GM18519 (cell line): ENCODE measurements around the gene DPP6.

Experiments
- ATAC-seq: cut with Tn5 transposase; IDR thresholded peaks from one replicate; pipeline ENCODE4 v1.9.1; 2021; ENCODE audit warnings: mild to moderate bottlenecking, moderate library complexity; ENCODE audit not compliant: unreplicated experiment, low FRiP score

Gene DPP6

DNA sequence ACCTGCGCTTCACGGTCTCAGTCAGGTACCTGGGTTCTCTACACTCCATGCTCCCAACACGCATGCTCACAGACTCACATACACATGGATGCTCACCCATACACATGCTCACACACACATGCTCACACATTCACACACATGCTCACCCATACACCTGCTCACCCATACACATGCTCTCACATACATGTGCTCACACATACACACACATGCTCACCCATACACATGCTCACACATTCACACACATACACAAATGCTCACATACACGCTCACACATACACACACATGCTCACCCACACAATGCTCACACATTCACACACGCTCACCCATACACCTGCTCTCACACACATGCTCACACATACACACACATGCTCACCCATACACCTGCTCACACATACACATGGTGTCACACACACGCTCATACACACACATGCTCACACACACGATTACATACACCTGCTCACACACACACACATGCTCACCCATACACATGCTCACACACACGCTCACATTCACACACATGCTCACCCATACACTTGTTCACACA lies 830.8 kb downstream of the DPP6 start:
- ATAC-seq: no peak

DNA sequence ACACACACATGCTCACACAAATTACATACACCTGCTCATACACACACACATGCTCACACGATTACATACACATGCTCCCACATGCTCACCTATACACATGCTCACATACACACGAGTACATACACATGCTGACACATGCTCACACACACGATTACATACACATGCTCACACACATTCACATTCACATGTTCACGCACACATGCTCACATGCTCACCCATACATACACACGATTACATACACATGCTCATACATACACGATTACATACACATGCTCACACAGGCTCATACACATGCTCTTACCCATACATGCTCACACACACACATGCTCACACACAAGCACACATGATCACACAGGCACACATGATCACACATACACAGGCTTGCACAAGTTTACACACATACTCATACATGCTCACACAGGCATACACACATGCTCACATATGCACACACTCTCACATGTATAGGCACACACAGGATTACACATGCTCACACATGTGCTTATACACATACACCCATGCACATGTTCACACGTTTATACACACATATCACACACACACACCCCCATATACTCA lies 832.2 kb downstream of the DPP6 start:
- ATAC-seq: no peak

DNA sequence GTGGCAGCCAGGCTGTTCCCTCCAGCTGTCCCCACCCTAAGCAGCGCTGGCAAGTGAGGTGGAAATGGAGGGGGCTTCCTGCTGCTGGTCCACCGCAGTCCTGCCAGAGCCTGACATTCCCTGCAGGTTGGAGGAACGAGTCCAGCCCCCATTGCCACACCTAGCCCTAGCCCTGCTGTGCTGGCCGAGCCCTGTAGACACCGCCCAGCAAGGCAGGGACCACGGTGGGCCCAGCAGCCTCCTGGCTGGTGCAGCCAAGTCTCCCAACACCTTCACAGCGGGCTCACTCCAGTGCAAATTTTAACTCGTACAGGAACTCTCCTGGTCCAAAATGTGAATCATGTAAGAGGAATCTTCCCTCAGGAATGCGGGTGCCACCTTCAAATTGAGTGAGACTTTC lies 834.4 kb downstream of the DPP6 start:
- no peak for ATAC-seq

DNA sequence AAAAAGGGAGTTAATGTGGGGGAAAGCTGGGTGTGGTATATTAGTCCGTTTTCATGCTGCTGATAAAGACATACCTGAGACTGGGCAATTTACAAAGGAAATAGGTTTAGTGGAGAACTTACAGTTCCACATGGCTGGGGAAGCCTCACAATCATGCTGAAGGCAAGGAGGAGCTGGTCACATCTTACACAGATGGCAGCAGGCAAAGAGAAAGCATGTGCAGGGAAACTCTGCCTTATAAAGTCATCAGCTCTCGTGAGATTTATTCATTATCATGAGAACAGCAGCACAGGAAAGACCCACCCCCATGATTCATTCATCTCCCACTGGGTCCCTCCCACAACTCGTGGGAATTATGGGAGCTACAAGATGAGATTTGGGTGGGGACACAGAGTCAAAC lies 836.5 kb downstream of the DPP6 start:
- no peak for ATAC-seq

DNA sequence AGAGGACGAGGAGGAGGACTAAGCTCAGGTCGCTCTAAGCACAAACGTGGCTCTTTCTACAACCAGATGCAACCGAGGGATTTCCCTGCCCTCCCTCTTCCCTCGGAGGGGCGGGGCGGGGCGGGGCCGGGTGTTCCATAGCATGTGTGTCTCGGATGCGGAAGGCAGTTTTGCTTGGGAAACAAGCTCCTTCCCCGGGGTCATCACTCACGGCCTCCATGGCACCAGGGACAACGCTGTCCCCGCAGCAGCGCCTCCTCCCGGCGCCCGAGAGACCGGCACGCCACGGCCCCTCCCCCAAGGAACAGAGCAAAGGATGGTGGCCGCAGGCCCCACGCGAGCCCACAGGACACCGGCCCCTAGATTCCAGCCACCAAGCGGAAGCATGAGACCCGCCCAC lies 840.3 kb downstream of the DPP6 start:
- no peak for ATAC-seq

DNA sequence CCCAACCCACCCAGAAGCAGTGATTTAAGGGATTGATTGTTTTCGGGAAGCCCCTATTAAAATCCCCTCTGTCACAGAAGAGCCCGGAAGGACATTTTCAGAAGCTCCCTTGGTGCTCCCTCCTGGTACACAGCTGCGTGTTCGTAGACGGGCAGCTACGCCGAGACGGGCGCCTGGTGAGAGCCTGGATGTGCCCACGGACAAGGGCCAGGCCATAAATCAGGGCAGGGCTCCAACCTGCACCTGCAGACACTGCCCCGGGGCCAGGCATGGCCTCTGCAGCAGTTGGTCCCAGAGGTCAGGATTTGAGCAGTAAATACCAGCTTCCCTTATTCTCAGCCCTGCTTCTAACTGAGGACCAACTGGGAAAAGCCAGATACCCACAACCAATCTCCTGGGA lies 843.9 kb downstream of the DPP6 start:
- ATAC-seq: no peak

DNA sequence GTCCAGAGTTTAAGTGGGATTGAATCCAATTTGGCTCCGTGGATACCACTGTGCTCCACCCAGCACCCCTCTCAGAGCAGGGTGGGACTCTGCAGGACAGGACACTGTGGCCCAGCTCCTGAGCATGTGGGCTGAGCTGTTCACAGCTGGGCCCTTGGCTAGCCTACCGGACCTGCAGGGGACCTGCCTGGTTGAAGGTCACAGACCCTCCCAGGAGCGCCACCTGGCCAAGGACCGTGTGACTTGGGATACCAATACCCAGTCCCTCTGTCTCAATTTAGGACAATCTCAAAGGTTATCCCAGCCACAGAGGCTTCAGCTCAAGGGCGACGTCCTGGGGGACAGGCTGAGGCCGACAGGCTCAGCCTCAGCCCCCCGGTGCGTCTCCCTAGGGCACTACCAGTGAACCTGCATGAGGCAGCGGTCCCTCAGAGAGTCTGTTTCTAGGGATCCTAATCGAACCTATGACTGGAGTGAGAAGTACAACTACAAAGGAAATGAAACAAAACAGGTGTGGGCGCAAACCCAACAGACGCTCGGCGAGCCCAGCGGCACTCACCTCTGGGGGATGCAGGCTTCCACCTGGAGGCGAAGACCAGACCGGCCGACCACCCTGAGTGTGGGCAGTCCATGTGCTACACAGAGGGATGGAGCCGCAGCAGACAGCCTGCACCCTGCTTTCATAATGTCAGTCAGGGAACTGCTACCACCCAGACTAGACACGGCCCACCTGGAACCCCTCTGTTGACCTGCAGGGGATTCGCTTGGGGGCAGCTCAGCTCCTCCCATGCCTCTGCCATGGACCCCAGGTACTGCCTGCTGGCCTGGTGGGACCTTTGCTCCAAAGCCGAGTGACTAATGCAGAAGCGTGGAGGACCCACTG lies 847.0 kb downstream of the DPP6 start:
- ATAC-seq: no peak

DNA sequence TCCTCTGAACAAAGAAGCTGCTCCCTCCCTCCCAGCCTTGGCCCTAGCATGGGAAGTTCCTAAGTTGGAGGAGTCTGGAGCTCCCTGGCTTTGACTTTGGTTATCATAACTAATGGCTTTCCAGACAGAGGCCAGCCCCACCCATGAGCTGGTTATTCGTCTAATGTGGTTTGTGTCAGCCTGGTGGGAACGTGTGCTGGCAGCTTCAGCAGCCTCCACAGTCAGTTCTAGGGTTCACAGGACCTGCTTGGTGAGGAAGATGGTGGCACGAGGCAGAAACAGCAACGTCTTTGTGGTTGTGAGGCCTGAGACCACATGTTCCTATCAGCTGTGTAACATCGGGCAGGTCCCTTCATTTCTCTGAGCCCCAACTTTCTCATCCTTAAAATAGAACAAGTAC lies 847.7 kb downstream of the DPP6 start:
- ATAC-seq: no peak

DNA sequence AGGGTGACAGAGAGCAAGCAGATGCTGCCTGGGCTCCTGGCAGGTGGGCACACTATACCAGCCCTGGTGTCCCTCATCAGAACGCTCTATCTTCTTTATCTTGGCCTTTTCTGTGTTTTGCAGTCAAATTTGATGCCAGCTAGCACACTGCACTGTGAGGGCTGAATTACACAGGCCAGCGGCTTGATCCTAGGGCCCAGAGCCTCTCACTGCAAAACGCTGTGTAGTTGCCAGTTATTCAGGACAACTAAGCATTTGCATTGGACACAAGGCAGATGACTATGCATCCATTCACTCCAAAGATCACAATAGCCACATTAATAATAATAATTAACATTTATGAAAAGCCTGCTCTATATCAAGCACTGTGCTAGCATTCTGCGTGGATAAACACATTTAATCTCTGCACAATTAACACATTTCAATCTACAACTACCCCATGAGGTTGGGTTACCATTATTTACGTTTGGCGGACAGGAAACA lies 850.4 kb downstream of the DPP6 start:
- ATAC-seq: no peak

DNA sequence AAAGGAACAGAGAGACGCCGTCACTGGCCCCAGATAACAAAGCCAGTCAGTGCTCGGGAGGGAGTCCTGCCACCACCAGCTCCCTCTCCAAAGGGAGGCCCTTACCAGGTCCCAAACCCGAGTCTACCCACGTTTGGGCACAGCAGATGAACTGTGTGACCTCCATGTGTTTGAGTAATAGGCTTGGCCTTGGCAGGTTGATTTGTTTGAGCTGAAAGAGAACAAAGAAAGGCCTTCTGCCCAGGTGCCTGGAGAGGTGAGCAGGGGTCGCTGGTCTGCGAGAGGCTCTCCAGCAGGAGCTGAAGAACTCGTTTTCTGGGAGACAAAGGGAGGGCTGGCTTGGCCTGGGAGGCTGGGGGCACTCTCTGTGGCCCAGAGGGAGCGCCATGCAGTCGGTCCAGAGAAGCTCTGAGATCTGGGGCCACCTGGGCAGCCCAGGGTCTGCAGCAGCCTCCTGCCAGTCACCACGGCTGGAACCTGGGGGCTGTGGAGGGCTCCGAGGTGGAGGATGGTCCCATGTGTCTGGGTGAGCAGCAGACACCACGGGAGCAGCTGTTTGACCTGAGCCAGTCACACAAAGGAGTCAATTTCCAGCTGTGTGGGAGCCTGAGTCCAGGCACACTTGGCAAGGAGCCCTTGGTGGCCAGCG lies 851.0 kb downstream of the DPP6 start:
- no peak for ATAC-seq

DNA sequence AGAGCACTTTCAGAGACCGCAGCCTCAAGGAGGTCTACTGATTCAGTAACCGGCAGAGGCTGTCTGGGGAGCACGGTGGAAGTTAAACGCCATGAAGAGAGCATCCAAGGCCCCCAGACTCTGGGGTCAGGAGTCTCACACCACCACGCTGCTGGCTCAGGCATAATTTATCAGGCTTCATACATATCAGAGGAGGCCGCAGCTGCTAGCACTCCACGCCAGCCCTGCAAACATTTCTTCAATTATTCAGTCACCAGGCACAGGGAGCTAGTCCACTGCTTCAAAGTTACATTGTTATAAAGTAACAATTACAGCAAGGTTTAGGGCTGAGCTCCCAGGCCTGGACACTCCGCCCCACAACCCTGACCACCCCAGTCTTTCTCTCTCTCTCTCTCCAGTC lies 852.9 kb downstream of the DPP6 start:
- no peak for ATAC-seq

DNA sequence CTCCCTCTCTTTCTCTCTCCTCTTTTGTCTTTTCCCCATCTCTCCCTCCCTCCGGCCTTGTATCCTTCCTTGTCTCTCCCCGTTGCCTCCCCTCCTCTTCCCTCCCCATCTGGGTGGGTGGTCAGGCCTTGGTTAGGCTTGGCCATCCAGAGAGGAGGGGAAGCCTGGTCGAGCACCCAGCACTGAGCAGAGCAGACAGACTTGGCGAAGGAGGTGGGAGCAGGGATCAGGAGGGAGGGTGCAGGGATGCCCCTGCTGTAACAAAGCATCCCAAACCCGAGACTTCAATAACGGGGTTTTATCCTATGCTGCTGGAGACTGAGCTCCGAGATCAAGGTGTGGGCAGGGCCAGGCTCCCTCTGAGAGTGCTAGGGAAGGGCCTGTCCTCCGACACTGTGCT lies 853.4 kb downstream of the DPP6 start:
- ATAC-seq: no peak

DNA sequence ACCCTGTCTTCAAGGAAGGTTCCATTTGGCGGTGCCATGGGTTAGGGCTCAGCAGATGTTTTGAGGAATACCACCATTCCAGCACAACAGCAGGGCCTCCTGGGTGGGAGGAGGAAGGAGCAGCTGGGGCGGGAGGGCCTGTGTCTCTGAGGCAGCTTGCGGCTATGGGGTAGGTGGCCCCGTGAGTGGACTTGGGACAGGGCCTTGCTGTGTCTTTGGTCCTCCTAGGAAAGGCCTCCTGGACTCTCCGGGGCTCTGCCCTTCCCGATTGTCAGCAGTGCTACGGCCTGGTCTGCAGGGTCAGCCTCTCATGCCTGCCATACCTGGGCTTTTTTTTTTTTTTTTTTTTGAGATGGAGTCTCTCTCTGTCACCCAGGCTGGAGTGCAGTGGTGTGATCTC lies 854.0 kb downstream of the DPP6 start:
- no peak for ATAC-seq

DNA sequence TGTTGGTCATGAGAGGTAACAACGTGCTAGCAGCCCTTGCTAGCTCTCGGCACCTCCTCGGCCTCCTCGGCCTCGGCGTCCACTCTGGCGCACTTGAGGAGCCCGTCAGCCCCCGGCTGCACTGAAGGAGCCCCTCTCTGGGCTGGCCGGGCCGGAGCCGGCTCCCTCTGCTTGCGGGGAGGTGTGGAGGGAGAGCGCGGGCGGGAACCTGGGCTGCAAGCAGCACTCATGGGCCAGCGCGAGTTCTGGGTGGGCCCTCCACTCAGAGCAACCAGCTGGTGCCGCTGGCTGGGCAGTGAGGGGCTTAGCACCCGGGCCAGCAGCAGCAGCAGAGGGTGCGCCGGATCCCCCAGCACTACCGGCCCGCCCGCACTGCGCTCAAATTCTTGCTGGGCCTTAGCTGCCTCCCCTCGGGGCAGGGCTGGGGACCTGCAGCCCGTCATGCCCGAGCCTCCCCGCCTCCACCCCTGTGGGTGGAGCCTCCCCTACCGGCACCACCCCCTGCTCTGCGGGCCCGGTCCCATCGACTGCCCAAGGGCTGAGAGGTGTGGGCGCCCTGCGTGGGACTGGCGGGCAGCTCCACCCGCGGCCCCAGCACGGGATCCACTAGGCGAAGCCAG lies 854.6 kb downstream of the DPP6 start:
- ATAC-seq: no peak

DNA sequence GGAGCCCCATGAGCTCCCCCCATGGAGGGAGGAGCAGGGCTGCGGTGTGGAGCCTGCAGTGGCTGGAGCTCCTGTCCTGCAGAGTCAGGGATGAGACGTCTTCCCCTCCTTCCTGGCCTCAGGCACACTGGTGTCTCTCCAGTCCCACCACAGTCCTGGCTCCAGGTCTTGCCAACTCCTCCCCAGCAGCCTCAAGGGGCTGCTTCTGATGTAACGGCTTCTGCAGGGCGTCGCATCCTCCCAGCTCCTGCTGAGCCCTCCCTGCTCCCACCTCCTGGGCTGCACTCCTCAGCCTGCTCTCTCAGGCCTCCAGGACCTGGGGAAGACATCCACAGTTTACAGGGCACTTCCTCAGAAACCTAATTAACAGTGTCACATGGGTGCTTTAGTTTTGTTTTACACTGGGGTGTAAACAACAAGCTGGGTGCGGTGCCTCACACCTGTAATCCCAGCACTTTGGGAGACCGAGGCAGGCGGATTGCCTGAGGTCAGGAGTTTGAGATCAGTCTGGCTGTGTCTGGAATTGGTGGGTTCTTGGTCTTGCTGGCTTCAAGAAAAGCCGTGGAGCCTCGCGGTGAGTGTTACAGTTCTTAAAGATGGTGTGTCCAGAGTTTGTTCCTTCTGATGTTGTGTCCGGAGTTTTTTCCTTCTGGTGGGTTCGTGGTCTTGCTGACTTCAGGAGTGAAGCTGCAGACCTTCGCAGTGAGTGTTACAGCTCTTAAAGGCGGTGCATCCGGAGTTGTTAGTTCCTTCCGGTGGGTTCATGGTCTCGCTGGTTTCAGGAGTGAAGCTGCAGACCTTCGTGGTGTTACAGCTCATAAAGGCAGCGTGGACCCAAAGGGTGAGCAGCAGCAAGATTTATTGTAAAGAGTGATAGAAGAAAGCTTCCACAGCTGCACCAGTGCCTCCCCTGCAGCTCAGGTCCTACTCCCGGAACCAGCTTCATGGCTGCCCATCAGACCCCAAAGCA lies 855.7 kb downstream of the DPP6 start:
- ATAC-seq: no peak

DNA sequence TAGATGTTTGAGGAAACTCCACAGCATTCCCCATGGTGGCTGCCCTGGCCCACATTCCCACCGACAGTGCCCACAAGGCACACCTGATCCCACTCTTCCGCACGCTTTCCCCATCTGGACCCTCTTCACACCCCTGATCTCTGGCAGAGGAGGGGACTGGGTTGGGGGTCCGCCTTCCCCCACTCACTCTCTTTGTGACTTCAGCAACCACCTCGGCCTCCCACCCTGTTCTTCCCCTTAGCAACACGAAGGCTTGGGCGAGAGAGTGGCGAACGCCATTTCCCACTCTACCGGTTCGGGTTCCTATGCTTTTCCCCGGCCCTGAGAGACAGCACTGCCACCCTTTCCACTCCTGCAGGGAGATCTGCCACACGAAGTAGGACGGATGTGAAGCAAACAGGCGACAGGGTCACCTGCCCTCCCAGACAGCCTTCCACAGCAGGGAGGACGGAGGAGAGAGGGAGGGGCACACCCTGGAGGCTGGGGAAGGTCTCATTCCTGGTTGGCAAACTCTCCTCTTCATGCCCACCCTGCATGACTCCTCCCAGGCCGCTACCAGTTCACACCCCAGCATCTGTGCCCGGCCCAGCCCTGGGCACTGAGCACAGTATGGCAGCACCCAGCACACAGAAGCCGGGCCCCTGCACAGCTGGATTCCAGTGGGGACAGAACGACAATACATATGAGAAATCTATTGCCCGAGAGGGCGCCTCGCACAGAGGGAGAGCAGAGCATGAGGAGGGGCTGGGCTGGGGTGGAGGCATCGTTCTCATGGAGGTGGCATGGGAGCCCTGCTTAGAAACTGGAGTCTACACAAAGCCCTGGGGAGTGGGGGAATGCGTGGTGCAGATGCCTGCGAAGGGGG lies 857.3 kb downstream of the DPP6 start:
- no peak for ATAC-seq

DNA sequence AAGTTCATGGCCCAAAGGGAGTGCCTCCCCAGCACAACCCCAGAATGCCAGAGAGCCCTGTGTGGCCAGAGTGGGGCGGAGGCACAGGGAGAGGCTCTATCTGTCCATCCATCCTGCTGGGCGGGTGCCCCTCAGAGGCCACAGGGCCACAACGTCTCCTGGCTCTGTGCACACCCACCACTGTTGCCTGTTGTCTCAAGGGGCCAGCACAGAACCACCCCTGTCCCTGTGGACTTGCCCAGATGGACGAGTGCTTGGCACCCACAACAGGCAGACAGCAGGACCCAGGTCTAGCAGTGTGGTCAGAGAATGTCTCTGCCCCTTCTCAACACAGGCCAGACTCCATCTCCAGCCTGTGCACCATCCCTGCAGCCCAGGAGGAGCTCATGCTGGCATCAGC lies 857.9 kb downstream of the DPP6 start:
- no peak for ATAC-seq

DNA sequence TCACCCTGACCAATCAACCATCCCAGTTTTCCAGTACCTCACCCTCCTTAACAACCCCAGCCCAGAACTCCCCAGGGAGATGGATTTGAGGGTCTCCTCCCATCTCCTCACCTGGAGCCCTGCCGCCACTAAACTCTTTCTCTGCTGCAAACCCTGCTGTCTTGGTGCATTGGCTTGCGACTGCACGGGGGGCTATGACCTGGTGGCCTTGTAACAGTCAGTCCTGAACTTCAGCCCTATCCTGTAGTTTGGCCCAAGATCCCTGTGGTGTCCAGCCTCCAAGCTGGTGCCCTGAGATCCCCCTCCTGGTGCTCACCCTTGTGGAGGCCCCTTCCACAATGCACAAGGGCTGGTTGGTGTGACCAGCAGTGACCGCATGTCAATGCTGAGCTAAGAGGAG lies 858.8 kb downstream of the DPP6 start:
- no peak for ATAC-seq

DNA sequence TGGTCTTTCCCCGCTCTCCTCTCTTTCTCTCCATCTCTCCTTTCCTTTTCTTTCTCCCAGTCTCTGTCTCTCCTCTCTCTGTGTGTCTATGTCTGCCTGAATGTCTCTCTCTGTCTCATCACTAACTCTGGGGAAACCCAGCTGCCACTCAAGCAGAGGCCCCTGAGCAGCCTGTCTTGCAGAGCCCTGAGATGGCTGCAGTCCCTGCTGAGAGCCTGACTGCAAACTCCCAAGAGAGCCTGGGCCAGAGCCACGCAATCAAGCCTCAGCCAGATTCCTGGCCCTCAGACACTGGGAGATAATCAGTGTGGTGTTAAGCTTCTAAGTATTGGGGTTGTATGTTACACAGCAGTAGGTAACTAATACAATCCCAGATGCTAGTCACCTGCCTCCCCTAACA lies 859.2 kb downstream of the DPP6 start:
- ATAC-seq: no peak
